ENCODE data around the gene TMOD2. TPM values are rescaled to one million over a fixed set of nuclear protein-coding genes. Genes with fewer than 3 reads are reported as not detected.
A peak's percentile ranks its signal among the peaks of the same experiment; 100 is the strongest.

The TMOD2 gene
- total RNA-seq (10 to 100 TPM in 1 of 9 donors, 1 to 10 TPM in 8; 1.8 to 10.9 (median 6.4) TPM), polyA plus RNA-seq (1 to 10 TPM; 1.3 to 3.0 TPM)
- long read RNA-seq, donor 1, full-length matches to known transcripts = 2 of 10 reads
- long read RNA-seq, donor 1, partial matches to known transcripts = 0 of 10 reads
- long read RNA-seq, donor 1, other reads (novel, unspliced or antisense) = 8 of 10 reads
- long read RNA-seq, donor 2, partial matches to known transcripts = 0 of 4 reads
- long read RNA-seq, donor 2, other reads (novel, unspliced or antisense) = 4 of 4 reads
- long read RNA-seq, donor 3, full-length matches to known transcripts = 1 of 16 reads
- long read RNA-seq, donor 3, partial matches to known transcripts = 0 of 16 reads
- long read RNA-seq, donor 3, other reads (novel, unspliced or antisense) = 15 of 16 reads

DNA sequence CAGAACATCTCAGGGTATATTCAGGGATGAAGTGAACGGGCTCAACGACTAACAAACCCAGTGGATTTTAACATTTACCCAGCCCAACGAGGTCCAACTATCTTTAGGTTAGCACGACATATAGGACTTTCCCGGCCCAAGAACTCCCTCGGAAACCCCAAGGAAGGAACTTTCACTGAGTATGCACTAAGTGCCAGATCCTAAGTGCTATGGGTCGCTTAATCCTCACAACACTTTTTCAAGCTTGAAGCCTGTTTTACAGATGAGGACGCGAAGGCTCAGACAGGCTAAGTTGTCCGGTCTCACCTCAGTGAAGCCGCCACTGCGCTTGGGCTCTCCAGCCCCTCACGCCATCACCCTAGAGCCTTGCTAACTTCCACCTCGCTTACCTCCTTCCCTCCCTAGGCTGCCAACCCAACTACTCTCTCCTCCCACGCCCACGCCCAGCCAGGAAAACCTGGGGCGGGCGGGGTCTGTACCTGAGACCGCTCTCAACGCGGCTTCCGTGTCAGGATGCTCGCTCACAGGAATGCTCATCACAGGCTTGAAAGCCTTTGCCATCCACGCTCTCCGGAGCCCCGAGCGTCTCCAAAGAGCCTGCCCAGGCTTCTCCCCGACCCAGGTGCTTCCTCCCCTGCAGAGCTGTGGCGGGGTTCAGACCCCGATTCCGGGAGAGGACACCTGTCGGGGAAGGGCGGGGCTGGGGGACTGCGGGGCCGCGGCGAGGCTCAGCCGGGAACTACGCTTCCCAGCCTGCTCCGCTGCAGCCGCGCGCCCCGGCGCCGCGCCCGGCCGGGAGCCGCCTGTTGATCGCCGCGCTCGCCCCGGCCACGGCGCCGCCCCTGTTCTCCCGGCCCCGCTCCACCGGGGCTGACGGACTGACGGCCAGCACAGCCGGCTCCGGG is at the start of gene TMOD2:
Gene TMOD2 (plus strand): TSS at position 806 of the 905 bp plus-strand sequence. CDS start 14,845 bp downstream, outside the sequence.
- Histone ChIP-seq H3K9me3 (no peaks in the 10 kb centered on the region), H3K4me1 (peaks cover 0 to 41% (median 11%) of the 10 kb centered on the region in 12 donors), H3K36me3 (no peaks in the 10 kb centered on the region), H3K27me3 (peaks cover 0 to 5% (median 0%) of the 10 kb centered on the region in 9 donors), H3K4me3 (peak within 1 kb of the TSS; percentile 53 to 96 (median 76)), H3K27ac (peak within 1 kb of the TSS in 10 of 12 donors; percentile 32 to 78 (median 54))
- TF ChIP-seq POLR2A (IDR thresholded peaks at IDR 0.05) = no peak
- TF ChIP-seq, protein P1, sequence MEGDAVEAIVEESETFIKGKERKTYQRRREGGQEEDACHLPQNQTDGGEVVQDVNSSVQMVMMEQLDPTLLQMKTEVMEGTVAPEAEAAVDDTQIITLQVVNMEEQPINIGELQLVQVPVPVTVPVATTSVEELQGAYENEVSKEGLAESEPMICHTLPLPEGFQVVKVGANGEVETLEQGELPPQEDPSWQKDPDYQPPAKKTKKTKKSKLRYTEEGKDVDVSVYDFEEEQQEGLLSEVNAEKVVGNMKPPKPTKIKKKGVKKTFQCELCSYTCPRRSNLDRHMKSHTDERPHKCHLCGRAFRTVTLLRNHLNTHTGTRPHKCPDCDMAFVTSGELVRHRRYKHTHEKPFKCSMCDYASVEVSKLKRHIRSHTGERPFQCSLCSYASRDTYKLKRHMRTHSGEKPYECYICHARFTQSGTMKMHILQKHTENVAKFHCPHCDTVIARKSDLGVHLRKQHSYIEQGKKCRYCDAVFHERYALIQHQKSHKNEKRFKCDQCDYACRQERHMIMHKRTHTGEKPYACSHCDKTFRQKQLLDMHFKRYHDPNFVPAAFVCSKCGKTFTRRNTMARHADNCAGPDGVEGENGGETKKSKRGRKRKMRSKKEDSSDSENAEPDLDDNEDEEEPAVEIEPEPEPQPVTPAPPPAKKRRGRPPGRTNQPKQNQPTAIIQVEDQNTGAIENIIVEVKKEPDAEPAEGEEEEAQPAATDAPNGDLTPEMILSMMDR (IDR thresholded peaks at IDR 0.05) = no peak
- intact Hi-C loops (cut with DNase I) = loop anchor here in 2 of 10 donors (5.0 to 10.0 kb wide), 2 partner anchors 34 to 66 kb away; partner anchors contain the start of gene SCG3 (in 1 of the 2)
- WGBS, 4 donors = 6 to 14% (median 8%) methylated on average over 29 to 65 of the region's 65 CpGs
- ATAC-seq (peak; percentile 59 to 97 (median 92)), DNase-seq (peak; percentile 37 to 77 (median 58))

DNA sequence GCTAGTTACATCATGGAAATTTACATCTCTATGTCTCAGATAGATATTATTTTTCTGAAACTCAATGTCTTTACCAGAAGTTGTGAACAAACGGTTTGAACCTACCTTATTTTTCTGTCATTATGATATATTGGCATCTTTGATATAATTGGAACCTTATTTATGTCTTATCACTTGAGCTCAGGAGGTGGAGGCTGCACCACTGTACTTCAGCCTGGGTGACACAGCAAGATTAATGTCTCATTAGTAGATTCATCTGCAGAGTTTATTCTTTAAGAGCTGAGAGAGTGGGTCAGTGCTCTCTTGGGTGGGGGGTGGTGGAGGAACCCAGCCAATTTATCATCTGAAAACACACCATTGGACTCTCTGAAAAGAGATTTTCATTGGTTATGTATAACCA is 48.7 kb upstream of the TMOD2 start:
- 63 to 69% (median 65%) methylated on average over 1 of the region's 1 CpG for whole genome bisulfite sequencing, 4 donors
- Histone ChIP-seq H3K27ac (no peak overlapping the region), H3K4me1 (peaks cover 0 to 12% (median 0%) of the 10 kb centered on the region in 12 donors), H3K27me3 (peaks cover 0 to 10% (median 0%) of the 10 kb centered on the region in 9 donors), H3K9me3 (no peaks in the 10 kb centered on the region), H3K4me3 (no peak overlapping the region), H3K36me3 (no peaks in the 10 kb centered on the region)
- intact Hi-C loops (cut with DNase I) = no loop called here
- no peak for ATAC-seq
- TF ChIP-seq, protein P1 (IDR thresholded peaks at IDR 0.05) = no peak
- no peak for TF ChIP-seq POLR2A (IDR thresholded peaks at IDR 0.05)
- DNase-seq = no peak

DNA sequence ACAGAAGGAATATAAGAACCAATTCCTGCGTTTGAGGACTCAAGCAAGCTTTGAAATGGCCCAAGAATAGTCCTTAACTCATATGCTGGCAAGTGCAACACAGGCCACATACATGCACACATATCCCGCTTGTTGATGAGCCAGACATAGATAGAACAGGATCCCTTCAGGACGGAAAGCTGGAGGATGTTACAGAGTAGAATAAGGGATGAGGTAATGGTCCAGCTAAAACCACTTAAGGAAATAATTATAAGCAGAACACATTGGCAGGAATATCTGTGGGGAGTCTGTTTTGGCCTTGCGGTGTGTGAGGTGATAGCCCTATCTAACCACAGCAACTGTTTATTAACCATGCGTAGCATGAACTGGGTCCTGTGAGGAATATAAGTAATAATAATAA is 45.1 kb upstream of the TMOD2 start:
- TF ChIP-seq, protein P1 (IDR thresholded peaks at IDR 0.05) = no peak
- TF ChIP-seq POLR2A (IDR thresholded peaks at IDR 0.05) = no peak
- Histone ChIP-seq H3K4me3 (no peak overlapping the region), H3K36me3 (no peaks in the 10 kb centered on the region), H3K27ac (peak overlapping the region in 2 of 12 donors; percentile 14 to 46), H3K4me1 (peaks cover 0 to 12% (median 0%) of the 10 kb centered on the region in 12 donors), H3K27me3 (peaks cover 0 to 9% (median 0%) of the 10 kb centered on the region in 9 donors), H3K9me3 (no peaks in the 10 kb centered on the region)
- intact Hi-C loops (cut with DNase I) = no loop called here
- ATAC-seq (peak in 2 of 4 donors; percentile 60 to 85), DNase-seq (no peak)
- 64 to 70% (median 66%) methylated on average over 5 of the region's 5 CpGs for WGBS, 4 donors

Measured in heart left ventricle (tissue), 16 donors.